ENCODE measurements around the gene MAGEB17. TPM values are rescaled to one million over a fixed set of nuclear protein-coding genes. Genes with fewer than 3 reads are reported as not detected.
"Not testable (repeated sequence)": the region's sequence is repeated elsewhere in the genome, so short reads cannot be mapped to it uniquely, and the experiment has no call there.

The MAGEB17 gene
- total RNA-seq, 1 donor from 2014 or later = not detected

DNA sequence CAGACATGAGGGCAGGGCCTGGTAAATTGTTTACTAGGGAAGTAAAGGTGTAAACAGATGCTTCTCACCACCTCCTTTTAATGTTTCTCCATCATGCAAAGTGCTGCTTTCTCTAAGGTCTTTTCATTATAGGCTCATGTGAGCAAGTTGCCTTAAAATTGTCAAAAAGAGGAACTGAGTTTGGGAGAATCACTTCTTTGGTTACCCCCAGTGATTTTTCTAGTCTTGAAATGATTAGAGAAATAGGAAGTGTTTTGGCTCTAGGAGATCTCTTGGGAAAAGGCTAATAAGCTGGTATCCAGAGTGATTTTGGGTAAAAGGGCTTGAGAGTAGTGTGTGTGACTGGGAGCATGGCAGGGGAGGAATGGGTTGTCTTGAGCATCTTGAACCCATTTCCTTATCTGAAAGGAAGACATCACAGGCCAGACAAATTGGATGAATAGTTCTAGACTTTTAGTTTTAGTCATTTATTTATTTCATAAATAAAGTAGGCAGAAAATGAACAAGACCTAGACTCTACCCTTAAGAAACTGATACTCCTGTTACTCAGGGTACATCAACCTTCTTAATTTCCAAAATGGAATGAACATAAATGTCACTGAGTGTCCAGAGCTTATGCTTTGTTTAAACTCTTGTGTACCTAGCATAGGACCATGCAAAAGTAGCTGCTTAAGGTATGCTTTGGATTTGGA, 29.7 kb upstream of the MAGEB17 start:
- Histone ChIP-seq H3K36me3 (ENCODE audit: control insufficient read depth in 3 of 3, insufficient read depth in 3 of 3, low read length in 3 of 3) (no peaks in the 10 kb centered on the region), H3K9me3 (ENCODE audit: control insufficient read depth in 3 of 3, low read length in 3 of 3) (no peaks in the 10 kb centered on the region), H3K27me3 (ENCODE audit: control insufficient read depth in 3 of 3, insufficient read depth in 3 of 3, low read length in 3 of 3) (peaks cover 0 to under 1% (median 0%) of the 10 kb centered on the region in 3 donors), H3K9ac (ENCODE audit: low read depth in 1 of 3, low read length in 3 of 3) (no peak overlapping the region), H3K4me1 (ENCODE audit: control insufficient read depth in 3 of 3, insufficient read depth in 3 of 3, low read length in 3 of 3) (no peaks in the 10 kb centered on the region), H3K4me3 (ENCODE audit: low read length in 3 of 3) (no peak overlapping the region), H3K27ac (ENCODE audit: low read depth, low read length) (no peak overlapping the region)

DNA sequence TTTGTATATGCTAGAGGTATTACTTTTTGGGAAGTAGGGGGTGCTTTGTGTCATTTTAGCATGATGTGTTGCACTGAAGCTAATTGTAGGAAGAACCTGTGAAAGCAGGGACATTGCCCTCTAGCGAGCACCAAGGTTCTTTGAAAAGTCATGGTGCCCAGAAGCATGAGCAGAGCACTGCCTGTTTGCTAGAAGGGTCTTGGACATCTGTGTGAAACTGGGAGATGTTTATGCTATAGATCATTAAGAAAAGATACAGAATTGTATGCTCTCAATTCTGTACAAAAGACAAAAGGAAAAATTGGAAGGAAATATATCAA, 29.2 kb upstream of the MAGEB17 start:
- Histone ChIP-seq H3K27me3 (ENCODE audit: control insufficient read depth in 3 of 3, insufficient read depth in 3 of 3, low read length in 3 of 3) (peaks cover 0 to 3% (median 0%) of the 10 kb centered on the region in 3 donors), H3K4me1 (ENCODE audit: control insufficient read depth in 3 of 3, insufficient read depth in 3 of 3, low read length in 3 of 3) (no peaks in the 10 kb centered on the region), H3K9me3 (ENCODE audit: control insufficient read depth in 3 of 3, low read length in 3 of 3) (no peaks in the 10 kb centered on the region), H3K36me3 (ENCODE audit: control insufficient read depth in 3 of 3, insufficient read depth in 3 of 3, low read length in 3 of 3) (no peaks in the 10 kb centered on the region), H3K27ac (ENCODE audit: low read depth, low read length) (no peak overlapping the region), H3K4me3 (ENCODE audit: low read length in 3 of 3) (no peak overlapping the region), H3K9ac (ENCODE audit: low read depth in 1 of 3, low read length in 3 of 3) (no peak overlapping the region)

DNA sequence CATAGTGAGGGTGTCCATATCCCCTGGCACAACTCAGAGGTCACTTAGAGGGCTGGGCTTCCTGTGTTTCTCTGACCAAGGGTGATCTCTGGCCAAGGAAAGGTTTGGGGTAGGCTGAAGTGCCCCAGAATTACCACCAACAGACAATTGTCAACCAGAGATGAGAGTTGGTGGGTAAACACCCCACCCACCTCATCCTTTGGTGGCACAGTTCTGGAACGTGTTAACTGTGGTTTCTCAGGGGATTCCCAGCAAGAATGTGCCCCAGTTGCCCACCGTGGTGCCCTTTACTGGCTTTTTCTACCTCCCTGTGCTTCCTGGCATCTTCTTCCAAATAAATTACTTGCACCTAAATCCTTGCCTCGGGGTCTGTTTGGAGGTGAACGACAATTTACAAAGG, 26.8 kb upstream of the MAGEB17 start:
- Histone ChIP-seq H3K4me1 (ENCODE audit: control insufficient read depth in 3 of 3, insufficient read depth in 3 of 3, low read length in 3 of 3) (no peaks in the 10 kb centered on the region), H3K36me3 (ENCODE audit: control insufficient read depth in 3 of 3, insufficient read depth in 3 of 3, low read length in 3 of 3) (no peaks in the 10 kb centered on the region), H3K4me3 (ENCODE audit: low read length in 3 of 3) (no peak overlapping the region), H3K27ac (ENCODE audit: low read depth, low read length) (no peak overlapping the region), H3K27me3 (ENCODE audit: control insufficient read depth in 3 of 3, insufficient read depth in 3 of 3, low read length in 3 of 3) (peaks cover 0 to 3% (median 0%) of the 10 kb centered on the region in 3 donors), H3K9ac (ENCODE audit: low read depth in 1 of 3, low read length in 3 of 3) (no peak overlapping the region), H3K9me3 (ENCODE audit: control insufficient read depth in 3 of 3, low read length in 3 of 3) (no peaks in the 10 kb centered on the region)

DNA sequence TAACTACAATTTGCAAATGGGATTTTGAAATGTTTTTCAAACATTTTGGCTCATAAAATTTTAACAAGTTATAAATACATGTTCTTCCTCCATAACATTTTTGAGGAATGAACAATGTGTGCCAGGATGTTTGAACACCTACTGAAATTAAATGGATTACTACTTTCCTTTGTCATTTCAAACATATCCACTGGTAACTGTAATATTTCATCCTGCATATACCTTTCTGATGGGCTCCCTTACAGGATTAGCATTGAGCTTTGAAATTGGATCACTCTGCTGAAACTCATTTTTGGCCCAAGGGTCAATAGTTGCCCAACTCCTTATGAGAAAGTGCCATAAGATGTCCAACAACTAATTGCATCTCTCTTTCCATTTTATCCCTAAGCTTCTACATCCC, 26.3 kb upstream of the MAGEB17 start:
- Histone ChIP-seq H3K4me3 (ENCODE audit: low read length in 3 of 3) (no peak overlapping the region), H3K9ac (ENCODE audit: low read depth in 1 of 3, low read length in 3 of 3) (no peak overlapping the region), H3K36me3 (ENCODE audit: control insufficient read depth in 3 of 3, insufficient read depth in 3 of 3, low read length in 3 of 3) (no peaks in the 10 kb centered on the region), H3K9me3 (ENCODE audit: control insufficient read depth in 3 of 3, low read length in 3 of 3) (no peaks in the 10 kb centered on the region), H3K27ac (ENCODE audit: low read depth, low read length) (no peak overlapping the region), H3K27me3 (ENCODE audit: control insufficient read depth in 3 of 3, insufficient read depth in 3 of 3, low read length in 3 of 3) (peaks cover 0 to 3% (median 0%) of the 10 kb centered on the region in 3 donors), H3K4me1 (ENCODE audit: control insufficient read depth in 3 of 3, insufficient read depth in 3 of 3, low read length in 3 of 3) (no peaks in the 10 kb centered on the region)

DNA sequence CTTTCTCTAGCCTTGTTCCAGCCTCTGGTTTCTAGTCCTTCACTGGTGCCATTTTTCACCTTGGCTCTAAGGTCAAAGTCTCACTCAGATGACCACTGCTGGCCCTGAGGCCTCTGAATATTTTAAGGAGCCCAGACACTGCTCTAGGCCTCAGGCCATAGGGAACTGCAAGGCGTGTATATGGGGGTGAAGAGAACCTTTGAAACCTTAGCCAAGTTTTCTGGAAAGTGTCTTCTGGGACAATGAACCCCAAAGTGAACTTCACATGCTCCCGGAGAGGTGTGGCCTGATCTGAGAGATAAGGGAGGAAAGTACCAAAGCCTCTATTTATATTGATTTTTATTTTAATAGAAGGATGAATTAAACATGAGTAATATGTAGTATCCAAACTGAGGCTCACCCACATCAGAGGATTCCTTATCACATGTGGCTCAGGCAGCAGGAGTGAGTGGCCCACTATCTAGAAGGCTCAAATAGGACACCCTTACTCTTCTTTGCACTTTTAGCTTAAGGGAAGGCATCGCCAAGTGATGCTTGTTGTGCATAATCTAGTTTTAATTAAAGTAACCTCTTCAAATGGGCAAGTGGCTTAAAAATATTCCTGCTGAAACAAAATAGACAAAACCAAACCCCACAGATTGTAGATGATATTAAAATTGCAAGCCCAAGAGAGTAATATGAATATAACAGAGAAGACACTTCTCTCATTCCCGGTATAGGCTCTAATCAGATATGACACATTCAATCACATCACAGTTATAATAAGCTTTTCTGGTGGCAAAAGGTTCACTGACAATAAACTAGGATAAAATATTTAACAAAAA, 25.6 kb upstream of the MAGEB17 start:
- Histone ChIP-seq H3K9ac (ENCODE audit: low read depth in 1 of 3, low read length in 3 of 3) (no peak overlapping the region), H3K27me3 (ENCODE audit: control insufficient read depth in 3 of 3, insufficient read depth in 3 of 3, low read length in 3 of 3) (peaks cover 0 to 3% (median 0%) of the 10 kb centered on the region in 3 donors)

DNA sequence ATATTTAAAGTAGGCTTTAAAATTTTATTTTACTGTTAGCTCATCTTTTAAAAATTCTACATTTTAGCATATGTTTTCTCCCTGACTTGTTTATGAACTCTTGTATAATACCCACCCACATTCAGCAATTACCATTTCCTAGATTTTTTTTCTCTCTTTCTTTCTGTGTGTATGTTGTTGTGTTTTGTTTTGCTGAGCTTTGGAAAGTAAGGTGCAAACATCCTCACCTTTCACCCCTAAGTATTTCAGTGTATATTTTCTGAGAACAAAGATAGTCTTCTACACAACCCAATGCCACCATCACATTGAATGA, 25.1 kb upstream of the MAGEB17 start:
- Histone ChIP-seq H3K9ac (ENCODE audit: low read depth in 1 of 3, low read length in 3 of 3) (no peak overlapping the region), H3K27me3 (ENCODE audit: control insufficient read depth in 3 of 3, insufficient read depth in 3 of 3, low read length in 3 of 3) (peaks cover 0 to 3% (median 0%) of the 10 kb centered on the region in 3 donors)

More for the DNA sequence above, 25.6 kb upstream of the MAGEB17 start:
- no peaks in the 10 kb centered on the region for H3K36me3 ChIP-seq (ENCODE audit: control insufficient read depth in 3 of 3, insufficient read depth in 3 of 3, low read length in 3 of 3)
- no peak overlapping the region for H3K27ac ChIP-seq (ENCODE audit: low read depth, low read length)
- no peak overlapping the region for H3K4me3 ChIP-seq (ENCODE audit: low read length in 3 of 3)
- H3K4me1 ChIP-seq (ENCODE audit: control insufficient read depth in 3 of 3, insufficient read depth in 3 of 3, low read length in 3 of 3) = no peaks in the 10 kb centered on the region
- H3K9me3 ChIP-seq (ENCODE audit: control insufficient read depth in 3 of 3, low read length in 3 of 3) = no peaks in the 10 kb centered on the region

DNA sequence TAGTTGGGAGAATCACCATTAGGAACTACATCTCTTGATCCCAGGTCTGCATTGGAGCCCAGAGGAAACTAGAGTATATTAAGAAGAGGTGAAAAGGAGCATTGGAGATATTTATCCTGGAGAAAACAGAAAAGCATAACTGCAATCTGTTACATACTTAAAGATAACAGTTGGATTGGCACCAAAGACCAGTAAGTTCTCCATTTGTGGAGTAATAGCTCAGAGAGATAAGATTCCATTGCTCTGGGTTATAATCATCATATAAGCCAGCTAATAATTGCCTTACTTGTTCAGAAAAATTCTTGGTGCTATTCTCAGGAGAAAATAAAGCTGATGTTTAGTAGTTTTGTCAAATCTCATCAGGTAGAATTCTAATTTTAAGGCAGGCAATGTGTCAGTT, 23.3 kb upstream of the MAGEB17 start:
- Histone ChIP-seq H3K9me3 (ENCODE audit: control insufficient read depth in 3 of 3, low read length in 3 of 3) (no peaks in the 10 kb centered on the region), H3K36me3 (ENCODE audit: control insufficient read depth in 3 of 3, insufficient read depth in 3 of 3, low read length in 3 of 3) (no peaks in the 10 kb centered on the region), H3K4me1 (ENCODE audit: control insufficient read depth in 3 of 3, insufficient read depth in 3 of 3, low read length in 3 of 3) (no peaks in the 10 kb centered on the region), H3K9ac (ENCODE audit: low read depth in 1 of 3, low read length in 3 of 3) (no peak overlapping the region), H3K4me3 (ENCODE audit: low read length in 3 of 3) (no peak overlapping the region), H3K27me3 (ENCODE audit: control insufficient read depth in 3 of 3, insufficient read depth in 3 of 3, low read length in 3 of 3) (peaks cover 0 to 3% (median 0%) of the 10 kb centered on the region in 3 donors), H3K27ac (ENCODE audit: low read depth, low read length) (no peak overlapping the region)

More for the DNA sequence above, 25.1 kb upstream of the MAGEB17 start:
- Histone ChIP-seq H3K4me3 (ENCODE audit: low read length in 3 of 3) (no peak overlapping the region), H3K36me3 (ENCODE audit: control insufficient read depth in 3 of 3, insufficient read depth in 3 of 3, low read length in 3 of 3) (no peaks in the 10 kb centered on the region), H3K4me1 (ENCODE audit: control insufficient read depth in 3 of 3, insufficient read depth in 3 of 3, low read length in 3 of 3) (no peaks in the 10 kb centered on the region), H3K9me3 (ENCODE audit: control insufficient read depth in 3 of 3, low read length in 3 of 3) (no peaks in the 10 kb centered on the region), H3K27ac (ENCODE audit: low read depth, low read length) (no peak overlapping the region)

DNA sequence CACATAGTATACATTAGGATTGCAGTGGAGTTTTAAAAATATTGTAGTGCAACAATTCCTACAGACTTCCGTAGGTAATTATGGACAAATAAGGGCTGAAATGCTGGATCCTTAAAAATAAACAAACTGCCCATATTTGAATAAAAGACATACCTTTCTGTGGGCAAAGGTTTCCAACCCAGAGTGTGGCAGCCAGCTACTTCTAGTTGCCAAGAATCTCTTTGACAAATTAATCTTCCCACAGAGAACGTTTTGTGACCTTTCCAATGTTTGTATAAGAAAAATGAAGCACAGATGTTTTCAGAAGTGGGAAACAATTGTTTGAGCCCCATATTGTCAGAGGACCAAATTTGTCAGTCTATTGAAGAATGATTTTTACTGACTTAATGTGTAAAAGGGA, 22.9 kb upstream of the MAGEB17 start:
- Histone ChIP-seq H3K27me3 (ENCODE audit: control insufficient read depth in 3 of 3, insufficient read depth in 3 of 3, low read length in 3 of 3) (peaks cover 0 to 3% (median 0%) of the 10 kb centered on the region in 3 donors), H3K36me3 (ENCODE audit: control insufficient read depth in 3 of 3, insufficient read depth in 3 of 3, low read length in 3 of 3) (no peaks in the 10 kb centered on the region), H3K4me3 (ENCODE audit: low read length in 3 of 3) (no peak overlapping the region), H3K27ac (ENCODE audit: low read depth, low read length) (no peak overlapping the region), H3K9ac (ENCODE audit: low read depth in 1 of 3, low read length in 3 of 3) (no peak overlapping the region), H3K9me3 (ENCODE audit: control insufficient read depth in 3 of 3, low read length in 3 of 3) (no peaks in the 10 kb centered on the region), H3K4me1 (ENCODE audit: control insufficient read depth in 3 of 3, insufficient read depth in 3 of 3, low read length in 3 of 3) (no peaks in the 10 kb centered on the region)

DNA sequence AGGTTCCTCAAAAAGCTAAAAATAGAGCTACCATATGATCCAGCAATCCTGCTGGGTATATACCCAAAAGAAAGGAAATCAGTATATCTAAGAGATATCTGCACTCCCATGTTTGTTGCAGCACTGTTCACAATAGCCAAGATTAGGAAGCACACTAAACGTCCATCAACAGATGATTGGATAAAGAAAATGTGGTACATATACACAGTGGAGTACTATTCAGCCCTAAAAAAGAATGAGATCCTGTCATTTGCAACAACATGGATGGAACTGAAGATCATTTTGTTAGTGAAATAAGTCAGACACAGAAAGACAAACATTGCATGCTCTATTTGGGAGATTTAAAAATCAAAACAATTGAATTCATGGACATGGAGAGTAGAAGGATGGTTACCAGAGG, 22.2 kb upstream of the MAGEB17 start:
- not testable (repeated sequence) for H3K9ac ChIP-seq (ENCODE audit: low read depth in 1 of 3, low read length in 3 of 3)

DNA sequence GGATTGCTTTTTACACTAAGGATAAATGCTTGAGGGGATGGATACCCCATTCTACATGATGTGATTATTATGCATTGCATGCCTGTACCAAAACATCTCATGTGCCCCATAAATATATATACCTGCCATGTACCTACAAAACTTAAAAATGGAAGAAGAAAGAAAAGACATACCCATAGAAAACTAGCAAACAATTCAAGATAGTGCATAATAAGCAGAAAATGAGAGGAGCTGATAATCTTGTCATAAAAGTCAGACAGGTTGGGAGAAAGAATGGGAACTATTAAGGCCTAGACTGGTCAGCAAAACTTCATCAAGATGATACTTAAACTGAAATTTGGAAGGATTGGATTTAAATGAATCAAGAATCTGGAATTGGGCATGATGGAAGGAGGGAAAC, 21.6 kb upstream of the MAGEB17 start:
- Histone ChIP-seq H3K27ac (ENCODE audit: low read depth, low read length) (no peak overlapping the region), H3K9me3 (ENCODE audit: control insufficient read depth in 3 of 3, low read length in 3 of 3) (no peaks in the 10 kb centered on the region), H3K9ac (ENCODE audit: low read depth in 1 of 3, low read length in 3 of 3) (no peak overlapping the region), H3K4me1 (ENCODE audit: control insufficient read depth in 3 of 3, insufficient read depth in 3 of 3, low read length in 3 of 3) (no peaks in the 10 kb centered on the region), H3K4me3 (ENCODE audit: low read length in 3 of 3) (no peak overlapping the region), H3K36me3 (ENCODE audit: control insufficient read depth in 3 of 3, insufficient read depth in 3 of 3, low read length in 3 of 3) (no peaks in the 10 kb centered on the region), H3K27me3 (ENCODE audit: control insufficient read depth in 3 of 3, insufficient read depth in 3 of 3, low read length in 3 of 3) (peaks cover 0 to 3% (median 0%) of the 10 kb centered on the region in 3 donors)

More for the DNA sequence above, 22.2 kb upstream of the MAGEB17 start:
- H3K4me1 ChIP-seq (ENCODE audit: control insufficient read depth in 3 of 3, insufficient read depth in 3 of 3, low read length in 3 of 3); H3K27ac ChIP-seq (ENCODE audit: low read depth, low read length); H3K27me3 ChIP-seq (ENCODE audit: control insufficient read depth in 3 of 3, insufficient read depth in 3 of 3, low read length in 3 of 3); H3K36me3 ChIP-seq (ENCODE audit: control insufficient read depth in 3 of 3, insufficient read depth in 3 of 3, low read length in 3 of 3); H3K9me3 ChIP-seq (ENCODE audit: control insufficient read depth in 3 of 3, low read length in 3 of 3); H3K4me3 ChIP-seq (ENCODE audit: low read length in 3 of 3): not testable (repeated sequence)

Measured in skeletal muscle tissue (tissue), 4 donors.